ENCODE results near the gene CDC16. TPM values are rescaled to one million over a fixed set of nuclear protein-coding genes. Genes with fewer than 3 reads are reported as not detected.

Gene CDC16
- total RNA-seq, 1 experiment from 2014 or later, result 61.1 TPM

GRCh38 chr13:114321256-114321655, 86.6 kb downstream of the CDC16 start:
- POLR2A ChIA-PET (ENCODE audit: low non-redundant PET), result no interaction called here
- no peak overlapping the region for H3K4me3 ChIP-seq (ENCODE audit: low read depth, low read length, poor library complexity, severe bottlenecking)
- no TSS peak for BruUV-seq (replicated peaks)
- intact Hi-C loops (cut with micrococcal nuclease; ENCODE audit: unreplicated experiment), result no loop called here
- TF ChIP-seq EZH2 (IDR thresholded peaks at IDR 0.05; ENCODE audit: borderline replicate concordance, low read depth, low read length, poor library complexity, severe bottlenecking), result no peak
- TF ChIP-seq CTCF (conservative IDR thresholded peaks at IDR 0.05; ENCODE audit: low read depth, low read length), result no peak
- no peaks in the 10 kb centered on the region for H3K4me1 ChIP-seq (ENCODE audit: insufficient read depth, low read length, poor library complexity, severe bottlenecking)
- CTCF ChIA-PET, result no interaction called here
- no peaks in the 10 kb centered on the region for H3K9me3 ChIP-seq (ENCODE audit: low read depth, low read length, poor library complexity, severe bottlenecking)
- H3K36me3 ChIP-seq (ENCODE audit: insufficient read depth, low read length, poor library complexity, severe bottlenecking), result peaks cover 63% of the 10 kb centered on the region
- no peaks in the 10 kb centered on the region for H3K27me3 ChIP-seq (replicated peaks; ENCODE audit: insufficient read depth, low read depth, low read length, poor library complexity)
- no peak for DNase-seq (ENCODE audit: low spot score)
- H3K27ac ChIP-seq (ENCODE audit: low read depth, low read length, poor library complexity, severe bottlenecking), result no peak overlapping the region

Small RNA genes within 50 kb of the gene (microRNA-seq; reads per million reads assigned to microRNA genes)
- gene MIR4502 (not detected), gene MIR548AR (4.0 reads per million, percentile 11 among the genes with 10 or more reads in this experiment)

Other genes starting within 250 kb of the CDC16 start
- gene RASA3, start 102.3 kb upstream of the CDC16 start, total RNA-seq (2021), result 22.1 and 24.1 TPM in 2 replicates
- gene CFAP97D2, start 55.6 kb upstream of the CDC16 start, total RNA-seq (2021), result not detected in 2 replicates
- gene UPF3A, start 46.7 kb downstream of the CDC16 start, total RNA-seq (2021), result 32.0 and 34.5 TPM in 2 replicates
- gene CHAMP1, start 79.6 kb downstream of the CDC16 start, total RNA-seq (2021), result 31.8 and 32.3 TPM in 2 replicates

All from A673 (cell line).